HCT116 (cell line): ENCODE measurements around the gene PLG. TPM values are rescaled to one million over a fixed set of nuclear protein-coding genes. Genes with fewer than 3 reads are reported as not detected.
A peak's percentile ranks its signal among the peaks of the same experiment; 100 is the strongest.
"Not testable (repeated sequence)": the region's sequence is repeated elsewhere in the genome, so short reads cannot be mapped to it uniquely, and the experiment has no call there.

Source experiments
- ATAC-seq: fragments of 200-7000 bp; cut with Tn5 transposase; 2 replicates; pipeline ENCODE4 v1.9.1; 2020; ENCODE audit warnings: mild to moderate bottlenecking, moderate library complexity
- BruUV-seq: library from RNA; stranded (reverse); fragments of 400-500 nt; replicated peaks from 2 replicates; lab custom pipeline; 2021; lab: Mats Ljungman, UMichigan
- CTCF ChIA-PET: fragments of 300-600 bp; sonication (Branson Sonifier 250); formaldehyde crosslinking; loops from one replicate; lab custom pipeline; 2021; ENCODE audit warnings: antibody characterized with exemption; lab: Charles Lee
- POLR2A ChIA-PET: fragments of 300-600, 350-600 bp; sonication (Branson Sonifier 250); formaldehyde crosslinking; loops from one replicate; lab custom pipeline; 2021; ENCODE audit warnings: antibody characterized with exemption; lab: Charles Lee
- RAD21 ChIA-PET, 2 experiments: fragments of 300-600 bp; sonication (Branson Sonifier 250); formaldehyde crosslinking; loops; one replicate each; lab custom pipeline; 2023; ENCODE audit warnings: low total read pairs in 2 of 2; ENCODE audit not compliant: uncharacterized antibody in 2 of 2, unreplicated experiment in 2 of 2, low non-redundant PET in 1 of 2; lab: Charles Lee
- DNase-seq: peaks from one replicate; pipeline ENCODE4 v3.0.0-alpha.2; 2010; ENCODE audit warnings: low read depth, low spot score
- H2AFZ ChIP-seq: fragments of 200-600 bp; shearing (Covaris generic), sonication (generic); 2 replicates; pipeline ENCODE4 v1.6.1; 2017; ENCODE audit warnings: low read depth, mixed run types, mixed read lengths, antibody characterized with exemption, low read length; ENCODE audit not compliant: poor library complexity, severe bottlenecking
- H3K27ac ChIP-seq: 2 replicates; pipeline ENCODE4 v1.5.1; 2012; ENCODE audit warnings: low read depth, low read length
- H3K27me3 ChIP-seq: fragments of 200-600 bp; sonication (generic); 2 replicates; pipeline ENCODE4 v1.6.1; 2016; ENCODE audit warnings: mixed run types, low read length, mixed read lengths; ENCODE audit not compliant: insufficient read depth
- H3K36me3 ChIP-seq, 2 experiments: fragments of 200-500 bp in 1 of 2; fragments of 200-600 bp in 1 of 2; sonication (Bioruptor generic) in 1 of 2; sonication (generic) in 1 of 2; 2 replicates each; pipeline versions ENCODE4 v1.5.1 to v1.6.1; 2014 to 2016; ENCODE audit warnings: low read length in 2 of 2, inconsistent platforms in 1 of 2, mixed read lengths in 1 of 2, mixed run types in 1 of 2; ENCODE audit not compliant: insufficient read depth in 2 of 2, control insufficient read depth in 1 of 2
- H3K4me1 ChIP-seq, 2 experiments: fragments of 200-600 bp in 1 of 2; sonication (generic) in 1 of 2; 2 replicates each; pipeline versions ENCODE4 v1.5.1 to v1.6.1; 2012 to 2017; ENCODE audit warnings: low read length in 2 of 2, inconsistent platforms in 1 of 2, mild to moderate bottlenecking in 1 of 2, mixed read lengths in 1 of 2, mixed run types in 1 of 2, moderate library complexity in 1 of 2; ENCODE audit not compliant: insufficient read depth in 2 of 2, control insufficient read depth in 1 of 2
- H3K4me2 ChIP-seq: fragments of 200-600 bp; sonication (generic); 2 replicates; pipeline ENCODE4 v1.6.1; 2017; ENCODE audit warnings: mixed run types, low read length, mixed read lengths
- H3K4me3 ChIP-seq, 2 experiments: fragments of 200-600 bp in 1 of 2; sonication (generic) in 1 of 2; replicated peaks in 1 of 2; 2 replicates each; pipeline ENCODE4 v1.5.1; 2011 to 2016; ENCODE audit warnings: low read length in 2 of 2, control low read depth in 1 of 2, low read depth in 1 of 2, mild to moderate bottlenecking in 1 of 2, mixed read lengths in 1 of 2, mixed run types in 1 of 2
- H3K79me2 ChIP-seq: fragments of 200-600 bp; sonication (generic); 2 replicates; pipeline ENCODE4 v1.6.1; 2017; ENCODE audit warnings: mild to moderate bottlenecking, mixed run types, low read length, moderate library complexity, mixed read lengths; ENCODE audit not compliant: insufficient read depth
- H3K9ac ChIP-seq: fragments of 200-600 bp; sonication (generic); 2 replicates; pipeline ENCODE4 v1.6.1; 2016; ENCODE audit warnings: low read length, mixed read lengths
- H3K9me2 ChIP-seq: fragments of 200-600 bp; sonication (generic), shearing (Covaris generic); 2 replicates; pipeline ENCODE4 v1.6.1; 2017; ENCODE audit warnings: mixed run types, mild to moderate bottlenecking, moderate library complexity; ENCODE audit not compliant: insufficient read depth
- H3K9me3 ChIP-seq, 2 experiments: fragments of 200-500 bp in 1 of 2; fragments of 200-600 bp in 1 of 2; sonication (Bioruptor generic) in 1 of 2; sonication (generic) in 1 of 2; 2 replicates each; pipeline ENCODE4 v1.6.1; 2014 to 2017; ENCODE audit warnings: low read length in 2 of 2, mixed read lengths in 2 of 2, inconsistent platforms in 1 of 2, low read depth in 1 of 2, mild to moderate bottlenecking in 1 of 2, mixed run types in 1 of 2, moderate library complexity in 1 of 2; ENCODE audit not compliant: control insufficient read depth in 1 of 2, insufficient read depth in 1 of 2
- H4K20me1 ChIP-seq: fragments of 200-600 bp; sonication (generic), shearing (Covaris generic); 2 replicates; pipeline ENCODE4 v1.6.1; 2017; ENCODE audit warnings: mixed run types, mild to moderate bottlenecking, moderate library complexity; ENCODE audit not compliant: insufficient read depth
- CEBPB ChIP-seq: IDR thresholded peaks from 2 replicates; pipeline ENCODE4 v1.6.1; 2012; ENCODE audit warnings: low read depth
- EZH2phosphoT487 ChIP-seq: fragments of 200-600 bp; IDR thresholded peaks from 2 replicates; pipeline ENCODE4 v1.6.1; 2018; ENCODE audit warnings: antibody characterized with exemption, borderline replicate concordance
- POLR2A ChIP-seq: IDR thresholded peaks from 2 replicates; pipeline ENCODE4 v1.7.0; 2011; ENCODE audit warnings: borderline replicate concordance; ENCODE audit not compliant: insufficient read depth, insufficient read length; ENCODE audit errors: extremely low read depth
- REST ChIP-seq: IDR thresholded peaks from 2 replicates; pipeline ENCODE4 v1.6.1; 2012; ENCODE audit warnings: low read depth
- SP1 ChIP-seq: IDR thresholded peaks from 2 replicates; pipeline ENCODE4 v1.6.1; 2012; ENCODE audit warnings: low read depth
- YY1 ChIP-seq: IDR thresholded peaks from 2 replicates; pipeline ENCODE4 v1.6.1; 2011; ENCODE audit warnings: low read length, low read depth, moderate library complexity, mild to moderate bottlenecking; ENCODE audit not compliant: insufficient replicate concordance; ENCODE audit errors: extremely low read depth
- intact Hi-C: fragments of 100-400 bp; cut with micrococcal nuclease; formaldehyde crosslinking; loops from 2 replicates; pipeline ENCODE4 v1.10.0; 2022
- total RNA-seq: library from RNA; stranded (reverse); gene quantifications from one replicate; pipeline ENCODE4 v1.2.1, GENCODE V29; 2021; ENCODE audit not compliant: unreplicated experiment

PLG gene
- total RNA-seq, 1 experiment from 2014 or later = 0.69 TPM

GRCh38 chr6:160753211-160753610 is 51.2 kb downstream of the PLG start:
- H2AFZ ChIP-seq, BruUV-seq, H3K36me3 ChIP-seq, H3K79me2 ChIP-seq, H3K9me3 ChIP-seq, H3K9me2 ChIP-seq, RAD21 ChIA-PET, H4K20me1 ChIP-seq, CTCF ChIA-PET, POLR2A ChIA-PET, H3K4me1 ChIP-seq, H3K4me2 ChIP-seq, DNase-seq, H3K4me3 ChIP-seq, H3K27ac ChIP-seq, H3K27me3 ChIP-seq, ATAC-seq, H3K9ac ChIP-seq: not testable (repeated sequence)
- intact Hi-C loops = loop anchor here (5.0 kb wide), 2 partner anchors 239 to 404 kb away; partner anchors contain the start of gene MAP3K4

GRCh38 chr6:160755165-160755564 is 53.1 kb downstream of the PLG start:
- no peak for ATAC-seq
- Histone ChIP-seq H3K36me3 (no peaks in the 10 kb centered on the region), H3K9me3 (no peaks in the 10 kb centered on the region), H3K4me2 (no peak overlapping the region), H2AFZ (no peak overlapping the region), H3K9ac (no peak overlapping the region), H3K4me1 (no peaks in the 10 kb centered on the region), H3K27ac (no peak overlapping the region), H3K27me3 (peaks cover 4% of the 10 kb centered on the region; the same call in 1 of the 2 replicates), H3K9me2 (no peaks in the 10 kb centered on the region), H3K4me3 (no peak overlapping the region), H3K79me2 (no peaks in the 10 kb centered on the region), H4K20me1 (no peaks in the 10 kb centered on the region)
- POLR2A ChIA-PET = no interaction called here
- no TSS peak for BruUV-seq
- intact Hi-C loops = no loop called here
- DNase-seq = no peak
- RAD21 ChIA-PET = no interaction called here
- TF ChIP-seq YY1 (no peak), CEBPB (no peak), POLR2A (no peak), REST (peak; percentile 27), SP1 (no peak), EZH2phosphoT487 (no peak)
- CTCF ChIA-PET = interaction anchor here (0.9 to 2.3 kb wide), 3 partner anchors 238 to 663 kb away, joined by 3 to 10 read pairs (median 3); no protein-coding TSS in a partner anchor
